ENCODE data around the gene TMEM88.
"Not testable (repeated sequence)": the region's sequence is repeated elsewhere in the genome, so short reads cannot be mapped to it uniquely, and the experiment has no call there.

The TMEM88 gene

DNA sequence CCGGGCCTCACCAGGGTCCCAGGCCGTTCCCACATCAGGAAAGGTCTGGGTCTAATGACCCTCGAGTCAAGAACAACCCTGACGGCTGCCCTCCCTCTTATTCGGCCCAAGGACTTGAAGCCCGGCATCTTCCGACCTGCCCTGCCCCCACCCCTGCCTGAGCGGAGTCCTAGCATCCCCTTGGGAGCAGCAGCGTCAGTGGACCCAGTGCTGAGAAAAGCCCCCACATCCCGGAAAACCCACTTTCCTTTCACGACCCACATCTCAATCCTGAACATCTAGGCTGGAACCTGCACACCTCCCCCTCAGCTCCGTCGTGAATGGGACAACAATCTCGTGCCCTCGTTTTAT, 769 bp downstream of the TMEM88 start:
- no peak for DNase-seq (ENCODE audit: extremely low read depth in 1 of 2, low read depth in 1 of 2)

DNA sequence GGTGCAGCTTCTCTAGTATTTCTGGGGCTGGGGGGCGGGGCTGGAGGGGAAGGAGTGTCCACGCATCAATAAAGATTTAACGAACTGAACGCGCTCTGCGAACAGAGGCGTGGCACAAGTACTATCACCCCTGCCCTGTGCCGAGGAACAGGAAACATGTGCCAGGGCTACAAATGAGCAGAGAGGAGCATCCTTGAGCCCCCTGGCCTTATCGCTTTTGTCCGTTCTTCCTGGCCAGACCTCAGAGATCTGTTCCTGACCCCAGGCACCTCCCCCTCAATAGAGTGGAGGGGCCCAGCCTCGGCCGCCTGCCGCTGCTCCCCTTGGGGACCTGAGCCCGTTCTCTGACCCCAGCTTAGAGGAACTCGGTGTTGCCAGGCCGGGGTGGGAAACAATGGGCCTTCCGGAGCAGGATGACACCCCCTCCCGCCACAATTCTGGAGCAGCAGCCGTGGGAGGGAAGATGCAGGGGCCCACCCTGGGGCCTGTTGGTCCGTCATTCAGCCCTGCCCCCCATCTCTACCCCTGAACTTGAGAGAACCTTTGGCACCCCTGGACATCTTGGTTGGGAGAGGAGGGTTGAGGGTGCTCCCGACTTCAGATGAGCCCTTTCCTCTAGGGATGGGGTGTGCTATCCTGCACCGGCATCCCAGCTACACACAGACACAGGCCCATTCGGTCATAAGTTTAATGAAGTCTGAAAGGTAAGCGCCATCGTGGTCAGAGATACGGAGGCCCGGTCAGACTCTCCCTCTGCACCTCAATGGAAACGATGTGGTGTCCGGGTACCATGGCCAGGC, 1.3 kb downstream of the TMEM88 start:
- no peak for DNase-seq (ENCODE audit: extremely low read depth in 1 of 2, low read depth in 1 of 2)

DNA sequence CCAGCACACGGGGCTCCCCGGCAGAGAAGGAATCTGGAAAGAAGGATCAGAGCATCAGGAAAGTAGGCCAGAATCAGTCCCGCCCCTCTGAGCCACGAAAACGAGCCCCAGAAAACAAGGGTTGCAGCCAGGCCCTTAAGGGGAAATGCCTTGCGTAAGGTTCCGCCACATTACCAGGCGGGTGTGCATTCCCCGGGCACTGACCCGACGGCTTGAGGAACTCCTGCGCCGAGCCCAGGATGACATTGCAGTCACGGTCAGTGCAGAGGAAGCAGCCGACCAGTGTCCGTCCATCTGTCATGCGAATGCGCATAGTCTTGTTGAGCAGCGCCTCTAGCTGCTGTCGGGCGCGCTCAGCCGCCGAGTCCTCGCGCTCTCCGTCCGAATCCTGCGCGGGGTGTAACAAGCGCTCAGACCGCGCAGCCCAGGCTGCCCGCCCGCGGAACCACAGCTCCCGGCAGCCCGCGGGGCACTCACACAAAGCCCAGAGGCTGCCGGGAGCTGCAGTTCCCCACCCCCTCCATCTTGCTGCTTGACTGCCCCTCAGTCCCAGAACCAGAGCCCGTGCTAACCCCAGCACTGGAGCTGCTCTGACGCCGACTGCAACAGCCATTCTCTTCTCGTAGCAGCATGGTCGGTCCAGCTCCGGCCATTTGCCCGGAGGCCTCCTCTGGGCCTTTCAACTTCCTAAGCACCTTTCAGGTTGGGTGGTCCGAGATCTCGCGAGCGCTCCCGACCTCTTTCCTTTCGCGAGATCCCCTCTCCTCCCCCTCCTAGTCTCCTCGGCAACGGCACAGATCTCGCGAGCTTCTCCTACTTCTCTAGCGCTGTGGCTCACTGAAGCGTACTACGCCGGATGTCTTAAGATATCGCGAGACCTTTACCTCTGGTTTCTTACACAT, 2.2 kb downstream of the TMEM88 start, which contains the start of gene NAA38:
Gene NAA38 (minus strand): TSS at position 749 of the 902 bp plus-strand sequence. CDS start 96 bp downstream, at position 653.
- DNase-seq (ENCODE audit: extremely low read depth in 1 of 2, low read depth in 1 of 2) = peak; percentile 83 to 91

DNA sequence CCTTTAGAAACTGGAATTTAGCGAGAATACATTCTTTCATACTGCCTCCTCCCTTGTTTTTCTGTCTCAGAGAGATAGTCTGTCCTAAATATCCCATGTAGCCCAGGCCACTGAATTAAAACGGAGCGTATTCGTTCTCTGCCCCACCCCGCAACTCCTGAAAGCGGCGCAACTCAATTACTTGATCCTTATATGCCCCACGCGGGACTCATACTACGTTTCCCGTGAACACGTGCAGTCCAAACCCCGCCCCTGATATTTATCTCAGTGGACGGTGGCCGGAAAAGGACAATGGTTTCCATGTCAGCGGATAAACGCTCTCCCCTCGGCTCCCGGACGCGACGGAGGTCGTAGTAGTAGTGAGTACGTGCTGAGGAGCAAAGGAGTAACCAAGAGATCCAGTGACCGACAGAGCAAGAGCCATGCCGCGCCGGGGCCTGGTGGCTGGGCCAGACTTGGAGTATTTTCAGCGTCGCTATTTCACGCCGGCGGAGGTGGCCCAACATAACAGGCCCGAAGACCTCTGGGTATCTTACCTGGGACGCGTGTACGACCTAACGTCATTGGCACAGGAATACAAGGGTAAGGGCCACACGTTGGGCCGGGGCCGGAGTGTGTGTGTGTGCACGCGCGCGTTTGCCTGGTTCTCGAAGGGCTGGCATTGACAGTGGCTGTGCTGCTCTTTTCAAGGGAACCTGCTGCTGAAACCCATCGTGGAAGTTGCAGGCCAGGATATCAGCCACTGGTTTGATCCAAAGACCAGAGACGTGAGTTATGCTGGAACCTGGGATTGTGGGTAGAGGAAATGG, 3.1 kb downstream of the TMEM88 start, which contains the start of gene CYB5D1:
Gene CYB5D1 (plus strand): TSS at position 291 of the 809 bp plus-strand sequence. CDS start 132 bp downstream, at position 423.
- peak; percentile 76 to 78 for DNase-seq (ENCODE audit: extremely low read depth in 1 of 2, low read depth in 1 of 2)

DNA sequence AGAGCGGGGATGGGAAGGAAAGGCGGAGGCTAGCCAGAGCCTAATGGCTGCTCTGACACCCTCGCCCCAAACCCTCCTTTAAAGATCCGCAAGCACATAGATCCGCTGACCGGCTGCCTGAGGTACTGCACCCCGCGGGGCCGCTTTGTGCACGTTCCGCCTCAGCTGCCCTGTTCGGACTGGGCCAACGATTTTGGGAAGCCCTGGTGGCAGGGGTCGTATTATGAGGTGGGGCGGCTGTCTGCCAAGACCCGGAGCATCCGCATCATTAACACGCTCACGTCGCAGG, 3.6 kb downstream of the TMEM88 start:
- no peak for DNase-seq (ENCODE audit: extremely low read depth in 1 of 2, low read depth in 1 of 2)

DNA sequence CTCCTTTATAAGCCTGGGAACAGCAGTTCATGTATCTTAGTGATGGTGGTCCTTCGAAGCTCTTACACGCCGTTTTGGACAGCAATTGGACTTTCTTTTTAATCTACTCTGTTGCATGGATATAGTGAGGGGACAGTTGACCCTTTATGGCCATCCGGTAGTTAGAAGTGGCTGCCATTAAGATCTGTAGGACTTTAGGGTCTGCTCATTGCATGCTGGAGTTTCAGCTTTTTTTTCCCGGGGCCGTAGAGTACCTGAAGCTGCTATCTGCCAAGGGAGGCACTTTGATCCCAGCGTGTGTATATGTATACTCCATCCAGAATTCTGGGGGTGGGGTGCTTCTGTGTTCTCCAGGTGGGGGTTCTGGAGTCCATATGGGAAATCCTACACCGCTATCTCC, 4.2 kb downstream of the TMEM88 start:
- DNase-seq (ENCODE audit: extremely low read depth in 1 of 2, low read depth in 1 of 2) = no peak

DNA sequence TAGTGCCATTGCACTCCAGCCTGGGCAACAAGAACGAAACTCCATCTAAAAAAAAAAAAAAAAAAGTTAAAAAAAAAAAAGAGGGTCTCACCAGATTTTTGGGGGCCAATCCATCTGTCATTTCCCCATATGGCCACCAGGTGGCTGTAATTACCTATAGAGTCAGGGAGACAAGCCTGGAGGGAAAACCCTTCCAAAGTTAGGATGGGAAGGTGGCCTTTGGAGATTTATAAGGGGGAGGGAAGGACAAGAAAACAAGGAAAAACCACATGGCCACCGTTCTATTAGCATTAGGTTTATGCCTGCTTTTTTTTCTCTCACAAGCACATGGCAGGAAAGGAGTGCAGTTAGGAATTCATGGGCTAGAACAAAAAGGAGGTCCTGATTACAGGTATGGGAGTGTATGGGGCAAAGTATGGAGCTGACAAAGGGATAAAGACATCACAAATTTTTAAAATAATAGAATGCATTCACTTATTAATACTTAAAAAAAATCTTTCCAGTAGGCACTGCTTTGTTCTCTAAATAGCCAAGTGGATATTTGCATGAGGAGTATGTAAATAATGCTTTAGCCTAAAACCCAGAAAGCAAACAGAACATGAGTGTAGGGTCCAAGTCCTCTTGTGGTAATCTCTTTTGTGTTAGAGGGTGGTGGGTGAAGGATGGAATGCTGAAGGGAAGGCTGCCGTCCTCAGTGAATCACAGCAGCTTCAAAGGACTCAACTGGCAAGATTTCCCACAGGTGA, 8.0 kb downstream of the TMEM88 start:
- DNase-seq (ENCODE audit: extremely low read depth in 1 of 2, low read depth in 1 of 2) = no peak

DNA sequence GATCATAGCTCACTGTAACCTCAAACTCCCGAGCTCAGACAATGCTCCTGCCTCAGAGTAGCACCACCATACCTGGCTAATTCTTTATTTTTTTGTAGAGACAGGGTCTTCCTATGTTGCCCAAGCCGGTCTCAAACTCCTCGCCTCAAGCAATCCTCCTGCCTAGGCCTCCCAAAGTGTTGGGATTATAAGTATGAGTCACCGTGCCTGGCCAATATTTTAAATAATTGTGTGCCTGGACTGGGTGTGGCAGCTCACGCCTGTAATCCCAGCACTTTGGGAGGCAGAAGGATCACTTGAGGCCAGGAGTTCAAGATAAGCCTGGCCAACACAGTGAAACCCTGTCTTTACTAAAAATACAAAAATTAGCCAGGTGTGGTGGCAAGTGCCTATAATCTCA, 9.5 kb downstream of the TMEM88 start:
- not testable (repeated sequence) for DNase-seq (ENCODE audit: extremely low read depth in 1 of 2, low read depth in 1 of 2)

DNA sequence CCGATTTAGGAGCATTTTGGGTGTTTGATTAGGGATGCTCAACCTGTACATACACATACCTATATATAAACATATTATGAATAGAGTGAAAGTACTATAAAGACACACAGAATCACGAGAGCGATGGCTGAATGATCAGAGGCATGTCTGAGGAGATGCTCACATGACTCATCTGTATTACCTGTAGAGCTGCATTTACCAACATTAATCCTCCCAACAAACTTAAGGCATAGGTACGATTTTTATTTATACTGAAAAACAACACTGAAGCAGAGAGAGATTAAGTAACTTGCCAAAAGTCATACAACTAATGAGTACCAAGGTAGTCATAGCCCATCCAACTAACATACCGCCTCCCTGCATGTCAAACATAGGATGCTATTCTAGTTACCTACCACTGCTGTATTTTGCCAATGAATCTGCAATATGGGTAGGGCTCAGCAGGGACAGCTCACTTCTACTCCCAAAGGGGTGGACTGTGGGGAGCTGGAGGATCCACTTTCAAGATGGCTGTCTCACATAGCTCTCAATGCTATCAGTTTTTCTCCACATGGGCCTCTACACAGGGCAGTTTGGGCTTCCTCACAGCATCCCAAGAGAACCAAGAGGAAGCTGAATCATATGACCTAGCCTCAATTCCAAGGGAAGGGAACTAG, 10.3 kb downstream of the TMEM88 start:
- DNase-seq (ENCODE audit: extremely low read depth in 1 of 2, low read depth in 1 of 2) = no peak

DNA sequence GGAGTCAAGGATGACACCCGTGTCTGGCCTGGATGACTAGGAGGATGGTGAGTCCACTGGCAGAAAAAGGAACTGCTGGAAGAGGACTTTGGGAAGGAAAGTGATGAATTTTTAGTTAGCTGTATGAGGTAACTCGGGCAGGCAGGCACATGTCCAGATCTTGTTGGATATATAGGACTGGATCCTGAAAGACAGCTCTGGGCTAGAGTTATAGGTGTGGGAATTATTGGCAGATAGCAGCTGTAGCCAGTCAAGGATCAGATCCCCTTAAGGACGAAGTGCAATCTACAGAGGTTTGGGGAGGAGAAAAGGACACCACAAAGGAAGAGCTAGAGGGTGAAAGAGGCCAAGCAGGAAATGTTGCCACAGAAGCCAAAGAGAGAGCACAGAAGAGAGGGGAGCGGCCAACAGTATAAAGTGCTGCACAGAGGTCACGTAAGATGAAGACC, 13.0 kb downstream of the TMEM88 start:
- DNase-seq (ENCODE audit: extremely low read depth in 1 of 2, low read depth in 1 of 2) = no peak

DNA sequence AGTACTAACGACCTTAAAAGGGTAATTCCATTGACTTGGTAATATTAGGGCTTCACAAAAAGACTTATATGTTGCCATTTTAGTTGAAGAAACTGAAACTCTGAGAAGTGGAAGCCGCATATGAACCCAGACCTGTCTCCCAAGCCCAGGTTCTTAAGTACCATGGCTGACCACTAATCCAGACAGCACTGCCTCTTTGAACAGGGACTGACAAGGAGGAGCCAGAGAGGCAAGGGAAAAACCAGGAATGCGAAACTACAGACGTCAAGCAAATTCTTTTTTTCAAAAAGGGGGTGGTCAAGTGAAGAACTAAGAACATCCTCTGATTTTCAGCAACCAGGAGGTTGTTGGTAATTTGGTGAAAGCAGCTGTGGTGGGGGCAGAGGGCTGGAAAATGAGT, 18.2 kb downstream of the TMEM88 start:
- DNase-seq (ENCODE audit: extremely low read depth in 1 of 2, low read depth in 1 of 2) = no peak

DNA sequence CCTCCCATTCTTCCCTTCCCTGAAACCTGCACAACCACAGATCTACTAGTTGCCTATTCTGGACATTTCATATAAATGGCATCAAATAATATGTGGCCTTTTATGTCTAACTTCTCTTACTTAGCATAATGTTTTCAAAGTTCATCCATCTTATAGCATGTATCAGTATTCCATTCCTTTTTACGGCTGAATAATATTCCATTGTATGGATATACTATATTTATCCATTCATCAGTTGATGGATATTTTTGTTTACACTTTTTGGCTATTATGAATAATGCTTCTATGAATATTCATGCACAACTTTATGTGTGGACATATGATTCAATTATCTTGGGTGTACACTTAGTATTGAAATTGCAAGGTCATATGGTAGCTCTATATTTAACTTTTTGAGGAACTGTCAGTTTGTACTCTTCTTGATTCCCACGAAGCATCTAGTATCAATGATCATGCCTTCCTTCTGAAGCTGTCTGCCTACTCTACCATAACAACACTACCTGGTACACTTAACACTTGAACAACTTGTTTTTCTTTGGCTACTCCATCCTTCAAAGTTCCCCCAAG, 21.0 kb downstream of the TMEM88 start:
- no peak for DNase-seq (ENCODE audit: extremely low read depth in 1 of 2, low read depth in 1 of 2)

DNA sequence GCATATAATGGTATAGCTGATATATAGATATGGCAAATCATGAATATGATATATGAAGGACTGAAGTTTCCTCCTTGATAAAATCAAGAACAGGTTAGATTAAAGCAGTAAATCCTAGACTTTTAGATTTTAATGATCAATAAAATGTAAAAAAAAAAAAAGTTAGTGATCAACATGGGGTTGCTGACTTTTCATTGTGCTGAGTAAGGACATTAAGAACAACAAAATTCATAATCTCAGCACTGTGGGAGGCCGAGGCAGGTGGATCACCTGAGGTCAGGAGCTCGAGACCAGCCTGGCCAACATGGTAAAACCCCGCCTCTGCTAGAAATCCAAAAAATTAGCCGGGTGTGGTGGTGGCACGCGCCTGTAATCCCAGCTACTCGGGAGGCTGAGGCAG, 23.4 kb downstream of the TMEM88 start:
- DNase-seq (ENCODE audit: extremely low read depth in 1 of 2, low read depth in 1 of 2) = no peak

DNA sequence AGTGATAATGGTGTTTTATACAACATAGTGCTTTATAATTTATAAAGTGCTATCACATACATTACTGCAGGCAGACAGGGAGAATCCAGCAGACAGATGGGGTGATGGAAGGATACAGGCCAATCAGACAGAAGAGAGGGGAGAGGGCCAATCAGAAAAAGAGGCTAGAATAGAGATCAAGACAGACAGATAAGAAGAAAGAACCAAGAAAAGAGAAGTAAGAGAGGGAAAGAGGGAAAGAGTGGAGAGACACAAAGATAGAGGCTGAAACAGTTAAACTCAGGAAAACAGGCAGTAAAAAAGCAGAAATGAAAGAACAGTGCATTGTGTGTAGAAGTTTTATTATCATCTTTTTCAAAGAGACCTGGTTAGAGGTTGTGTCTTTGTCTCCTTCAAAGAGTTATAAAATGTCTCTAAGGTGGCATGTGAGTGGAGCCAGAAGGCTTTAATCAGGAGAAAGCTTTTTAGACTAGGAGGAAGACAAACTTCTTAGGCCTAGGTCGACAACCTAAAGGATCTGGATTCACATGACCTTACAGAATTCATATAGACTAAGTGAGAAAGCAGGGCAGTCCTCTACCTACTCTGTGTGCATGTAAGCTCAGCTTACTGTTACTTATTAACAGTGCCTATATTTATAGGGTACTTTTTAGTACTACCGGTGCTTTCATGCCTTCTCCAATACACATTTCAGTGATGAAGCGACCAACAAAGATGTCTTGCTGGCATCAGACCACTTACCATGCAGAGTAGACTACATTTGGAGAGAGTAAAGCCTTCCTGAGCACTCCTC, 25.4 kb downstream of the TMEM88 start:
- DNase-seq (ENCODE audit: extremely low read depth in 1 of 2, low read depth in 1 of 2) = no peak

DNA sequence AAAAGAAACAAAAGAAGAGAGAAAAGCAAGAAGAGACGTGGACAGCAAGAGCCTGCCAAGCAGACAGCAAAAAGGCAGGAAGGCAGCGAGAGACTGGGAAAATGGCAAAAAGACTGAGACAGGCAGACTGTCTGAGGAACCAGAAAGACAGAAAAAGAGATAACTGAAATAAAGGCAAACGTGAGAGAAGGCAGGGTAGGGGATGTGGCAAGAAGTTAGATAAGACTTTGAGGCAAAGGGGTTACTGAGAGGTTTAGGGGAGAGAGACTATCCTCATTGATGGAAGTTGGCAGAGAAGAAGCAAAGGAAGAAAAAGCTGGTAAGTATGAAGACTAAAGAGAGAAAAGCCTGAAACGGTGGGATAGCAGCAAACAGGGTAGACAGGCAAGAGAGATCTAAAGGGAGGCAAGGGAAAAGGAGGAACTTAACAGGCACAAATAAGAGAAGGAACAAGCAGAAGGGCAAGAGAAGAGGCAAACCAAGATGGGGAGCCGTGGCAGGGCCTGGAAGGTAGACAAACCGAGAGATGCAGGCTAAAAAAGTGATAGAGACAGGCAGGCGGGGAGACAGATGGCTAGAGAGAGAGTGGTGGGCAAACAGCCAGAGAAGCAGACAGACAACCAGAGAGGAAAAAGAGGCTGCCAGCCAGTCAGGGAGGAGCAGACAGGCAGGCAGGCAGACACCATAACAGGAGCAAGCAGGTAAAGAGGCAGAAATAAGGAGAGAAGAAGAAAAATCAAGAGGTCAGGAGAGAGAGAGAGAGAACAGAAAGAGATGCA, 26.6 kb downstream of the TMEM88 start:
- DNase-seq (ENCODE audit: extremely low read depth in 1 of 2, low read depth in 1 of 2) = no peak

DNA sequence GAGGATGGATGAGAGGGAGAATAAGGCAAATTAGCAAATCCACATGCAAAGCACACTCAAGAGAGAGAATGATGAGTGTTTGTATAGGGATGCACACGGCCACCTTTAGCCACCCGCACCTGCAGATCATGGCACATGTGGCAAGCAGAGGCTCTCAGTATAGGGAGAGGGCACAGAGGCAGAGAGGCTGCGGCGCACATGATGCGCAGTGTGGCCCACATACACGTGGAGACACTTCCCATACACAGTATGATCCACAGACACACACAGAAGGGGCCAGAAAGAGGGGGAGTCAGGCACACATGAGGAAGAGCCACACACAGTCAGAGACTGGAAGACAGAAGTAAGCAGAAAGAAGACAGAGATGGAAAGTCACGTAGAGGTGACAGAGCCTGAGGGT, 27.2 kb downstream of the TMEM88 start:
- no peak for DNase-seq (ENCODE audit: extremely low read depth in 1 of 2, low read depth in 1 of 2)

DNA sequence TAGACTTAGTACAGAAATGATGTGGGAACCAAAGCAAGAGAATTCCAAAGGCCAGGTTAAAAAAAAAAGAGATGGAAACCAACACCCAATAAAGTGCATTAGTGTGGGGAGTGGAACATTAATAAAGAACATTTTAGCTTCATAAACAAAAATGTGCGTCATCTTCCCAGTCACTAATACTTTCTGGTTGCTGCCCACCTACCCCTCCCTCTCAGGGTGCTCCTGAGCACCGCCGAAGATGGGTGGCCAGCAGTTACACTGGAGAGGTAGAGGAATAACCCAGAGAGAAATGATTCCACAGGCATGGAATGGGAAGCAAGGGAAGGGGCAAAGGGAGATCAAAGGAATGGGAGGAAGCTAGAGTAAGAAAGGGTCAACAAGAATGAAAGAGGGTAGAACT, 27.8 kb downstream of the TMEM88 start:
- DNase-seq (ENCODE audit: extremely low read depth in 1 of 2, low read depth in 1 of 2) = no peak

DNA sequence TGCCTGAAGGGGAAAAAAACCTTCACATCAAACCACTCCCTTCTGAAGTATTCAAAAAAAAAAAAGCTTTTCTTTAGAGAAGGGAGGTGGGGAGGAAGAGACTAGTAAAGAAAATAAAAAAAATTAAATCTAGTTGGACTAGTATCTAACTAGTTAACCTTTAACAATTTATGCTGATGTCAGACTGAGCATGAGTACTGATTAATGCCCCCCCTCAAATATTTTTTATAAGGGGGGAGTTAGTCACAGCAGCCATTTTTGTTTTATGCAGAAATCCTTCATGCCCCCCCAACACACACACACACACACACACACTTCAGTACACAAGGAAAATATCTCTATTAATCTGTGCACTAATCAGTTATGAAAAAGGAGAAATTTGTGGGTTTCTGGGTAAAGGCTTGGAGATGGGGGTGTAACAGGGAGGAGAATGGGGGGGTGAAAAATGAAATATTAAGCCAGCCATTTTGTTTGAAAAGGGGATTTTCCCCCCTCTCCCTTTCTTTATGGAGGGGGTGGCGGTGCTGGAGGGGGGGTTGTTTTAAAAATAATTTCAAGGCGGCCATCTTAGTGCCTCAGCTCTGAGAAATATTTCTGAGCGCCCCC, 29.0 kb downstream of the TMEM88 start:
- DNase-seq (ENCODE audit: extremely low read depth in 1 of 2, low read depth in 1 of 2) = no peak
